ENCODE data around the gene JAKMIP2. TPM values are rescaled to one million over a fixed set of nuclear protein-coding genes. Genes with fewer than 3 reads are reported as not detected.
A peak's percentile ranks its signal among the peaks of the same experiment; 100 is the strongest.

Gene JAKMIP2
- total RNA-seq, 1 donor from 2014 or later, result 0.40 TPM

GRCh38 chr5:147791181-147791580 lies 8.7 kb upstream of the JAKMIP2 start:
- DNase-seq (ENCODE audit: low spot score), result no peak
- ATAC-seq, result no peak

- ATAC-seq (no peak), DNase-seq (ENCODE audit: low spot score) (no peak)
Observed at GRCh38 chr5:147789820-147790219, 7.3 kb upstream of the JAKMIP2 start.

GRCh38 chr5:147788023-147788422 lies 5.5 kb upstream of the JAKMIP2 start:
- DNase-seq (ENCODE audit: low spot score), result no peak
- no peak for ATAC-seq

- DNase-seq (ENCODE audit: low spot score), result no peak
- peak; percentile 66 for ATAC-seq
Observed at GRCh38 chr5:147786142-147786541, 3.6 kb upstream of the JAKMIP2 start.

DNA sequence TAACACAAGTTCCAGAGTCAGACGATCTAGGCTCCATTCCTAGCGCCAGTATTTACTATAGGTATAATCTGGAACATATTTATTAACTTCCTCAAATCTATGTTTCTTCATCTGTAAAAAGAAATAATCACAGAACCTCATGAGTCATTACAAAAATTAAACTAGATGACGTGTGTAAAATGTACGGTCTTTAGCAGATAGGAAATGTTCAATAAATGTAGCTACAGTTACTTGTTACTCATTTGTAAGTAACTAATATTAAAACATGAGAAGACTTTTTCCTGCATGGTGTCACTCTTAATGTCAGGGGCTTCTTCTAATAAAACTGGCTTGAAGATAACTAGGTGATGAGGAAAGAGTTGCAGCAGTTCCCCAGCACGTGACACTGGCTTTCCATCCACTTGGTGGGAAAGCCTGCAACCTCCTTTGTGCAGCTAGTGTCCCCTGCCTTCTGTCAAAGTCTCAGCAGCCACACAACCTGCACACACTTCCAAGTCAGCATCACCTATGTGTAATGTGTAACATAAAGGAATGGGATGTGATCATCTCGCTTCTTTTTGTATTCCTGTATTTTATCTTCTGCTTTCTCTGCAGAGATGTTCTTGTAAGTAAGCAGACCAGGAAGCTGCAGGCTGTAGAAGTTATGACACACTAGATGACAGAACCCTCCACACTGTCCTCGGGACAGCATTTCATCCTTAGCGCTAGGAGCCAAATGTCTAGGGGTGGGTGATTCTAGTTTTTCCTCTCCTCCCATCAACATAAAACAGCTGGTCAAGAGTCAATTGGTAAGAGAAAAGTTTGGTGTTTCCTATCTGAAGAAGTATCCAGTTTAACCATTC lies 1.8 kb upstream of the JAKMIP2 start:
- no peak for ATAC-seq

GRCh38 chr5:147780924-147781573 lies 1.5 kb downstream of the JAKMIP2 start:
- DNase-seq (ENCODE audit: low spot score) (no peak), ATAC-seq (no peak)

More for the DNA sequence above, 1.8 kb upstream of the JAKMIP2 start:
- no peak for DNase-seq (ENCODE audit: low spot score)

DNA sequence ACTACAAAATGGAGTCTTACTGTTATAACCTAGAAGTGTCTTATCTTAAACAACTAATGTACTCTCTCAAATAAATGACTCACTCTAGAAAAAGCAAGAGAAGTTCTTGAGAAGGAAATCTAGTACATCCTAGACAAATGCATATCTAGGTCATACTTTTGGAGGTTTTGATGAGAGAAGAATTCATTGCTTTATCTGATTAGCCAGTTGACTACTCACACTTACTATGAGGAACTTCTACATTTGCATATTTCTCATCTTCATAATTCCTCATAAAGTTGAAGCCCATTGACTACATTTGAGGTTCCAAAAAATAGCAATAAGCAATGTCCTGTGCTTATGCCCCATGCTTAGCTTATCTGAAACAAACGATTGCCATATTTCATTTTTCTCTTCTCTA lies 2.8 kb downstream of the JAKMIP2 start:
- ATAC-seq (no peak), DNase-seq (ENCODE audit: low spot score) (no peak)

DNA sequence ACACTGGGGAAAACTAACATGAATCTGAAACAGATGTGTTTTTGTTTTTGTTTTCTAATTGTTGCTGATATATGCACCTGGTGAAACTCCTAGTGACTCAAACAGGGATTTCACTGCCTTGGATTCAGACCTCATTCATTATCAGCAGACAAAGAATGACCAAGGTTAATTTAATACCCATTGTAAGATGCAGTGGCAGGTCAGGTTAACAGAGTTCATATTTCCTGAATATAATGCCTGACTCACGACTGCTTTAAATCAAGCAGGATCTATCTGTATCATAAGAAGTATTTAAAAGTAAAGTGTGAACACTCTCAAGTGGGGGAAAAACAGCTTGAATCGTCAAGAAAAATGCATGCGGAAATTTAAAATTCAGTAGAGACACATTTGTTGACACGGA lies 5.5 kb downstream of the JAKMIP2 start:
- ATAC-seq, result no peak
- DNase-seq (ENCODE audit: low spot score), result no peak

DNA sequence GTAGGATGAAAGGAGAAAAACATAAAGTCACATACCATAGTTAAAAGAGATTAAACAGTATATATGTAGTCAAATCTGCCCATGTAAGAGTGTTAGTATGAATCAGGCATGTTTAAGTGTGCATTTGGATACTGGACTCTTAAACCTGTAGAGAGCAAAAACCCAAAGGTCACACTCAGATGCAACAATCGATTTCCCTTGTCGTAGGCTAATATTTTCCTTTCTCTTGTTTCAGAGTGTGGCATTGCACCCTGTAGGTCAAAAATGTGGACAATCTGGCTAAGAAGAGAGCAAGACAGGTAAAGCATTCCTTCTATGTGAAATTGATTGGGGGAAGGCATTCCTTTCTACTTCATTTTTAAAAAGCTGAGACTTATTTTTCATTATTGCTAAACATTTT lies 8.9 kb downstream of the JAKMIP2 start:
- ATAC-seq (peak; percentile 98), DNase-seq (ENCODE audit: low spot score) (peak; percentile 46)

GRCh38 chr5:147773139-147773538 lies 9.4 kb downstream of the JAKMIP2 start:
- ATAC-seq, result peak; percentile 36
- no peak for DNase-seq (ENCODE audit: low spot score)

GRCh38 chr5:147767048-147767447 lies 15.5 kb downstream of the JAKMIP2 start:
- DNase-seq (ENCODE audit: low spot score), result no peak
- ATAC-seq, result no peak

GRCh38 chr5:147763791-147764525 lies 18.6 kb downstream of the JAKMIP2 start:
- no peak for DNase-seq (ENCODE audit: low spot score)
- no peak for ATAC-seq

DNA sequence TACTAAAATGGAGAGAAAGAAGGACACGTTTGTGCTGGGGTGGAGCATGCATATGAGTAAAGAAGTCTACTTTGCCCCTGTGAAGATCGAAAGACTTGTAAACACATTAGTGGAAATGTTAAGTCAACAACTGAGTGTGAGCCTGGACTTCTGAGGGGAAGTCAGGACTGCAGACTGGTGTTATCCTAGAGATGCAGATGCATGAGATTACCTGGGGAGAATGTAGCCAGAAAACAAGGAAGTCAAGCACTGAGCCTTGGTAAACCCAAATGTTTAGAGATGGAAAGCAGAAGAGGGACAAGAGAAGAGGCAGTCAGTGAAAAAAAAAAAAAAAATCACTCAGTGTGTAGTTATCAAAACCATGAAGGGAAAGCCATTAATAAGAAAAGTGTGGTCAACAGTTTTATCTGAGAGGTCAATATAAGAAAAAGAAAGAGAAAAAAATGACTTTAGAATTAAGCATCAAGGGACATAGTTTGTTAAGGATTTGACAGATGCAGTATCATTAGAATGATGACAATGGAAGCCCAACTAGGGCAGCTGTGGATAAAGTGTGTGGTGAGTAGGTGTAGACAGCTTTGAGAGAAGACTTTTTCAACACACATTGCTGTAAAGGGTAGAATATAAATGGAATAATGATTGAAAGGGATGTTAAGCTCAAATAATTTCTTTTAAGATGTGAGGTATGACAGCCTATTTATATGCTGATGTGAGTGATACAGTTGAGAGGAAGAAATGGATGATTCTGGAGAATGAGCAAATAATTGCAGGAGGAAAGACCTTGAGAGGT lies 22.2 kb downstream of the JAKMIP2 start:
- ATAC-seq, result no peak
- no peak for DNase-seq (ENCODE audit: low spot score)

DNA sequence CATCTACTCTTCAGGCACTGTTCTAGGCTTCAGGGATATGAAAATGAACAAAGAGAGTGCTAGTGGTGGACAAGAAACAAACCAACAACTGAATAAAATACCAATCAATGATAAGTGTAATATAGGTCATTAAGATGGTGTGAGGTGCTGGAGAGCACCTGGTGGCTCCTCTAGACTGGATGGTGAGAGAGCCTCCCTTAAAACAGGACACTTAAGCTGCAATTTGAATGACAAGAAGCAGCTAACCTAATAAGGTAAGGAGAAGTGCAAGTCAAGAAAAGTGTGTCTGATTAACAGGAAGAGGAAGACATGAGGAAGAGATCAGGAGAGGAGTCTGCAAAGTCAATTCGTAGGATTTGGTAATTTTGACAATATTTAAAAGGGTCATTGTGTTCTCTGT lies 23.1 kb downstream of the JAKMIP2 start:
- no peak for DNase-seq (ENCODE audit: low spot score)
- no peak for ATAC-seq

DNA sequence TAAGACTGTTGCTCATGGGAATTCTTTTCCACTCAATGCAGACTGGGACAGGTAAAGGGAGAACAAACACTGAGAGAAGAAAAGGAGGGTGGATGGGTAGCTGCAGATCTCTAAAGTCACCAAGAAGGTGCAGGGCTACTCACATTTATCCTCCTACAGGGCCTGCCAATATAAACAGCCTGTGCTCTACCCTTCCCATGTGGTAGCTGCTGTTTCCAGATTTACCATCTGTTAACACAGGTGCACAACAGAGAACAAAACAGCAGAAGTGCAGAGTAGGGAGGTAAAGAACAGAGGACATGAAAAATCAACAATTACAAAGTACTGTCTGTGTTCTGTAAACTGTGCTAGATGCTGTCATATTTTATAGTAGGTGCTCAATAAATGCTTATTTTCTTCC lies 26.0 kb downstream of the JAKMIP2 start:
- no peak for ATAC-seq

DNA sequence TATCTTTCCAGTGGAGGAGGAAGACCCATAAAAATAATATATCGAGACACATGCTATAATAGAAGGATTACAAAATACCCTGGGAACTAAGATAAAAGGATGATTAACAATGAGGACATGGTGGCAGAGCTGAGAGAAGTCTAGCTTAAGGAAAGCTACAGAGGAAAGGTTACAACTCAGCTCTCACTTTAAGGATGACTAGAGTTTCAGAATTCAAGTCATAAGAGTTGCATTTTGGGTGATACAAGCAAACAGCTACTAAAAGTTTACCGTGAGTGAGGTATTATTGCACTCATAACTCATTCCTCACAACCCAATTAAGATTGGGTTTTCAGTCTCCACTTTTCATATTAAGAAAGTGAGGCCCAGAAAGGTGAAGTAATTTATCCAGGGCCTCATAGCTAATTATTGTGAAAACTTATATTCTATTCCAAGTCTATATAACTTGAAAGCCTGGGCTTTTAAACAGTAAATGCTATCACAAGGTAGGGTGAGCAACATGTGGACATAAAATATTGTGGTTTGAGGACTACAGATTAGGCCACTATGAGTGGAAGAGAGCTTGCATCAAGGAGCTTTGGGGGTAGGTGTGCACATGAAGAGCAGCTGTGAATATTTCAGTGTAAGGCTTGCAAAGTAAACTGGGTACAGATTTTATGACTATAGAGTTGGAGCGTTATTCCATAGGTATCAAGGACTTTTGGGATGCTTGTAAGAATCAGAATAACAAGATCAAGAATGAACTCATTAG lies 28.0 kb downstream of the JAKMIP2 start:
- ATAC-seq (no peak), DNase-seq (ENCODE audit: low spot score) (no peak)

More for the DNA sequence above, 26.0 kb downstream of the JAKMIP2 start:
- no peak for DNase-seq (ENCODE audit: low spot score)

GRCh38 chr5:147753765-147754164 lies 28.8 kb downstream of the JAKMIP2 start:
- DNase-seq (ENCODE audit: low spot score) (no peak), ATAC-seq (no peak)

DNA sequence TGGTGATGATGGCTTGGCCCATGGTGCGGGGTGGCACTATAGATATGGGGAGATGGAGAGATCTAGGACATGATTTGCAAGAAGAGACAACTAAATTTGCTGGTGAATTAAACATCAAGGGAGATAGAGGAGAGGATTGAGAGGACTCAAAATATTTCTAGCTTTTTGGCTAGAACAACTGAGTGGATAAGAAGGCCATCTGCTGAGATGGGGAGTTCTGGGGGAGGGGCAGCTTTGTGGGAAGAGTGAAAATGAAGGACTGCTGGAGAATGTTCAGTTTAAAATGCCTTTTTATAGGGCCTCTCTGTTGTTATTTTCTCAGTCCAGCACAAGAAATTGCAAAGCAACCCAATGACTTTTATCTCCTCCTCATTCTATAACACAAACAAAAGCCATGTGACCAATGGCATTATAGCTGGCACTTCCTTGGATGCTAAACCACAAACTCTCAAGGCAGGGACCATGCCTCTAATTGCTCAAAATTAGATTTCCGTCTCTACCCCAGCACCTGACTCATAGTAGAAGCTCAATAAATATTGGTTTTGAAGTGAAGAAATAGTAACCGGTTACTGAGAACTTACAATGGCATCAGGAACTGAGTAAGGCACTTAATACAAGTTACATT lies 29.8 kb downstream of the JAKMIP2 start:
- no peak for DNase-seq (ENCODE audit: low spot score)
- no peak for ATAC-seq

GRCh38 chr5:147752033-147752432 lies 30.5 kb downstream of the JAKMIP2 start:
- ATAC-seq (no peak), DNase-seq (ENCODE audit: low spot score) (no peak)
